HG03521 (cell line): ENCODE data around the gene PSMA6.
"Not testable (repeated sequence)": the region's sequence is repeated elsewhere in the genome, so short reads cannot be mapped to it uniquely, and the experiment has no call there.

ENCODE experiments used
- ATAC-seq: cut with Tn5 transposase; IDR thresholded peaks from one replicate; pipeline ENCODE4 v1.9.1; 2021; ENCODE audit warnings: mild to moderate bottlenecking, moderate library complexity; ENCODE audit not compliant: unreplicated experiment

PSMA6 gene

GRCh38 chr14:35284506-35284905, 7.7 kb upstream of the PSMA6 start:
- ATAC-seq, result no peak

DNA sequence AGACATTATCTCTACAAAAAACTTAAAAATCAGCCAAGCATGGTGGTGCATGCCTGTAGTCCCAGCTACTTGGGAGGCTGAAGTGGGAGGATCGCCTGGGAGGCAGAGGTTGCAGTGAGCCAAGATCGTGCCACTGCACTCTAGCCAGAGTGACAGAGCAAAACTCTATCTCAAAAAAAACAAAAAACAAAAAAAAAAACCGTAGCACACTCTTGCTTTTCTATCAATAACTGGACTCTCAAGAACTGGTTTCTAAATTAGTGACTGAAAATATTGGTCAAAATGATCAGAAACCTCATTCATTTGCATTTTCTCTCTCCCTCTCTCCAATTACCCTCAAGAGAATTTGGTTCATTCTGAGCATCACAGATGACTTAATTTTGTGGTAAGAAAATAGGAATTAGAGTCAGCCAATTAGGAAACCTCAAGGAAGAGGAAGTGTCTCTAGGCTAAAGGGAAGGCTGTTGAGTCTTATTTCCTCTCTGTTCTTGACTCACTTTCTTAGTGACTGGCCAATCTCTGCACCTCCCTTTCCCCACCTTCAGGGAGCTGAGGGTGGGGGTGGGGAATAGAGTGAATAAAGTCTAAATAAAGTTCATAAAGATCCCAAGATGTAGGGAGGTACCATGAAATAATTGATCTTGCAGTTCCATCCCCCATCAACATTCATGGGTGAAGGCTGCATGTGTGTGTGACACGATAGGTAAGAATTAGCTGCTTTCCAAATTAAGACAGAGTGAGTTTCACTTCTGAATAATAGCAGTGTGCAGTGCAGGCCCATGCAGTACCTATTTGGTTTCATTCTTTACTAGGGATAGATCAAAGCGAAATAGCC, 6.8 kb upstream of the PSMA6 start:
- peak; percentile 65 for ATAC-seq

GRCh38 chr14:35286003-35286600, 6.1 kb upstream of the PSMA6 start:
- ATAC-seq, result peak; percentile 3

- no peak for ATAC-seq
Measured at GRCh38 chr14:35286707-35287106, 5.5 kb upstream of the PSMA6 start.

- no peak for ATAC-seq
Measured at GRCh38 chr14:35287431-35288013, 4.7 kb upstream of the PSMA6 start.

DNA sequence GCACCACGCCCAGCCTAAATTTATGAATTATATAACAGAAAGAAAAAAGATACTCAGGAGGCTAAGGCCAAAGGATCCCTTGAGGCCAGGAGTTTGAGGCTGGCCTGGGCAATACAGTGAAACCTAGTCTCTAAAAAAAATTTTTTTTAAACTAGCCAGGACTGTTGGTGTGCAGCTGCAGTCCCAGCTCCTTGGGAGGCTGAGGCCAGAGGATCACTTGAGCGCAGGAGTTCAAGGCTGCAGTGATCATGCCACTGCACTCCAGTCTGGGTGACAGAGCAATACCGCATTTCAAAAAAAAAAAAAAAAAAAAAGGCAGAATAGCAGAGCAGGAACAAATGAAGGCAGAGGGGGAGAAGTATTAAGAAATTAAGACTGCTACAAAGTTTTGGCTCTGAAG, 2.6 kb upstream of the PSMA6 start:
- ATAC-seq, result no peak

GRCh38 chr14:35292770-35293561, 784 bp downstream of the PSMA6 start:
- no peak for ATAC-seq

DNA sequence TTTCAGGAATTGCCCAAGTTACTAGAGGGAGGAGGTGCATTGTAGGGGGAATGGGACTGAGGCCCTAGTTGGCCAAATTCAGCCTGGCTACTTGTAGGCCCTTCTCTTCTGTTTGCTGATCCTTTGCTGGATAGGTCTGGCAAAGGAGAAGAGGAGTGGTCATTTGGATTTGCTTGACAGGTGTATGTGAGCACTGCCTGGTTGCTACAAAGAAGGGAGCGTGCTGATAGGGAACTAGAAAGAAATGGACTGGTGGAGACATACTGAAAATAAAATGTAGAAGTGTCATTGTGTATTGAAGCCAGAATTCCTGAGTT, 3.6 kb downstream of the PSMA6 start:
- ATAC-seq, result no peak

DNA sequence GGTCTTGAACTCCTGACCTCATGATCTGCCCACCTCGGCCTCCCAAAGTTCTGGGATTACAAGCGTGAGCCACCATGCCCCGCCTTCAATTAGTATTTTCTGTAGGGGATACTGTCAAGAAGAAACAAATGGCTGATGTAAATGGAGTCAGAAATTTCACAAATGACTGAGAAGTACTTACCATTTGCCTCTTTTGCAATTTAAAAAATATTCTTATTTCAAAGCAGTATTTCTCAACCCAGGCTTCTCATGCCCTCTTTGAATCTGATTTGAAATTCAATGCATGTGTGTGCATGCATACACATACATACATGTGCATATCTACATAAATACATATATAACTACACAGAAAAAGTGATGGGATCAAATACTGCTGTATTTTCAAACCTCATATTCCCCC, 4.4 kb downstream of the PSMA6 start:
- ATAC-seq, result no peak

- no peak for ATAC-seq
Measured at GRCh38 chr14:35297706-35298105, 5.5 kb downstream of the PSMA6 start.

DNA sequence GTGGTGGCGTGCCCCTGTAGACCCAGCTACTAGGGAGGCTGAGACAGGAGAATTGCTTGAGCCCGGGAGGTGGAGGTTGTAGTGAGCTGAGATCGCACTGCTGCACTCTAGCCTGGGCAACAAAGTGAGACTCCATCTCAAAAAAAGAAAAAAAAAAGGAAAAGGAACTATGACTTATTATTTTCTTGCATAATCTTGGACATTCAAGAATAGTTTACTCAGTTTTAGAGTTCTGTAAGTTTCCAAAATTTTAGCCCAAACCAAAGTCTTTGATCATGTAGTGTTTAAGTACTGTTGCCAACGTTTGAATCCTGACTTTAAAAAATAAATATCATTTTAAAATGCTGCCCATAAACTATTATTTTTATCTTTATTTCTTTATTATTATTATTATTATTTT, 6.2 kb downstream of the PSMA6 start:
- no peak for ATAC-seq

DNA sequence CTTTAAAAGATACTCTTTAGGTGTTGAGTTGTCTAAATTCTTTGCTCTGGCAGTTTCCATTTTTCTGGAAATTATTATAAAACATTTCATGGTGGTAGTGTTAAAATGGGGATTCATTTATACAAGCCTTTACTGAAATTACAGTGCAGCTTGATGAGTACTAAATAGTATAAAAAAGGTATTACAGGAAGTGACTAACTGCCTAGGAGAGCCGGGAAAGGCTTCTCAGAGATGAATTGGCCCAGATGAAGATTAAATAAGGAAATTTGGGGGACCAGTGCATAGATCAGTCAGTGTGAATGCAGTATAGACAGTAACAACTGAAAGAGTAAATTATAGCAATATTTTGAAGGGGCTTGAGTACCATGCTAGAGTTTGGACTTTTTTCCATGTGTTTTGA, 7.5 kb downstream of the PSMA6 start:
- ATAC-seq, result no peak

DNA sequence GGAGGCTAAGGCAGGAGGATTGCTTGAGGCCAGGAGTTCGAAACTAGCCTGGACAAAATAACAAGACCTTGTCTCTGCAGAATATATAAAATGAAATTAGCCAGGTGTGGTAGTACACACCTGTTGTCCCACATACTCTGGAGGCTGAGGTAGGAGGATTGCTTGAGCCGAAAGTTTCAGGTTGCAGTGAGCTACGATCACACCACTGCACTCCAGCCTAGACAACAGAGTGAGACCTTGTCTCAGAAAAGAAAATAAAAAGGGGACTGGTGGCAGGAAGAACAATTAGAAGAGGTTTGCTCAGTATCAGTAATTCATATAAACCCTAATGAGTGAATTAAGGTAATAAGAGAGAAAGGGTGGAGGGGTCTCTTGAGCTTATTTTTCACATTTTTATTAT, 8.0 kb downstream of the PSMA6 start:
- ATAC-seq, result no peak

DNA sequence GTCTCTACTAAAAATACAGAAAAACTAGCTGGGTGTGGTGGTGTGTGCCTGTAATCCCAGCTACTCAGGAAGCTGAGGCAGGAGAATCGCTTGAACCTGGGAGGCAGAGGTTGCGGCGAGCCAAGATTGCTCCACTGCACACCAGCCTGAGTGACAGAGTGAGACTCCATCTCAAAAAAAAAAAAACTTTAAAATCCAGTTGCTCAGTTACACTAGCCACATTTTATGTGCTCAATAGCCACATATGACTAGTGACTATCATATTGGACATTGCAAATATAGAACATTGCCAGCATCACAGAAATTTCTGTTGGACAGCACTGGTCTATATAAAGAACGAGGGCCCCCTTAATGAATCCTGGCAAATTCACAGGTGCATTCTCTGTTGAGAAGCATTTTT, 9.2 kb downstream of the PSMA6 start:
- not testable (repeated sequence) for ATAC-seq

GRCh38 chr14:35301735-35302528, 9.8 kb downstream of the PSMA6 start:
- ATAC-seq, result no peak

DNA sequence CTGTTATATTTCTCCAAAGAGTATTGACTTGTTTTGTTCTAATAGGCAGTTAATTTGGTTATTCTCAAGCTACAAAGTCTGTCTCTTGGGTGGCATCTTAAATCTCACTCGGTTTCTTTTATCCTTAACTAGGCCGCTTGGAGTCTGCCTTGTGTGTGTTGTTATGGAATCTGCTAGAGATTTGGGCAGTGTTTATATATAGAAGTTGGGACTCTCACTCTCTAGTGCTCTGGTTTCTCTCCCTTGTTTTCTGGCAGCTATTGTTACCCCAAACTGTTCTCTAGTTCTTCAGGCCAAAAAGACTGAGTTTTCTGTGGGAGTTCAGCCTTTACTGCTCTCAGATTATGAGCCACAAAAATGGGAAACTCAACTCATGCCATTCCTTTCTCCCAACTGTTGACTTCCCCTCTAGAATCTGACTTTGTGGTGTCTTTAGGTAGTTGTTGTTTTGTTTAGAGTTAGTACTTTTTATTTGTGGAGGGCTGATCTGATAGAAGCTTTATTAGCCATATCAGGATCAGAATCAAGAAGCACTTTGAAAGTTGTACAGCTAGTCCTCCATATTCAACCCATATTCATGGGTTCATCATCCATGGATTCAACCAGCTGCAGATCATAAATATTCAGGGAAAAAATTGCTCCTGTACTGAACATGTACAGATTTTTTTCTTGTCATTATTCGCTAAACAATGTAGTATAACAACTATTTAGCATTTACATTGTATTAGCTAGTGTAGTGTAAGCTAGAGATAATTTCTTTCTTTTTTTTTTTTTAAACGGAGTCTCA, 11.2 kb downstream of the PSMA6 start:
- ATAC-seq, result no peak

DNA sequence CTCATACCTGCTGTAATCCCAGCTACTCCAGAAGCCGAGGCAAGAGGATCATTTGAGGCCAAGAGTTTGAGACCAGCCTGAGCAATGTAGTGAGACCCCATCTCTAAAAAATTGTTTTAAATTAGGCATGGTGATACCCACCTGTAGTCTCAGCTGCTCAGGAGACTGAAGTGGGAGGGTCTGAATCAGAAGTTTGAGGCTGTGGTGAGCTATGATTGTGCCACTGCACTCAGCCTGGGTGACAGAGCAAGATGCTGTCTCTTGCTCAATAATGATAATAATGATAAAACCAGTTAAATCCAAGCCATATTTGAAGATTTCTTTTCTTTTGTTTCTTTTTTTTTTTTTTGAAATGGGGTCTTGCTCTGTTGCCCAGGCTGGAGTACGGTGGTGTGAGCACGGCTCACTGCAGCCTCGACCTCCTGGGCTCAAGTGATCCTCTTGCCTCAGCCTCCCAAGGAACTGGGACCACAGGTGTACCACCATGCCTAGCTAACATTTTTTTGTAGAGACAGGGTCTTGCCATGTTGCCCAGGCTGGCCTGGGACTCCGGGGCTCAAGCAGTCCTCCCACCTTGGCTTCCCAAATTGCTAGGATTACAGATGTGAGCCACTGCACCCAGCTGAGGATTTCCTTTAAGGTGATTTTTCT, 12.8 kb downstream of the PSMA6 start:
- ATAC-seq, result no peak

DNA sequence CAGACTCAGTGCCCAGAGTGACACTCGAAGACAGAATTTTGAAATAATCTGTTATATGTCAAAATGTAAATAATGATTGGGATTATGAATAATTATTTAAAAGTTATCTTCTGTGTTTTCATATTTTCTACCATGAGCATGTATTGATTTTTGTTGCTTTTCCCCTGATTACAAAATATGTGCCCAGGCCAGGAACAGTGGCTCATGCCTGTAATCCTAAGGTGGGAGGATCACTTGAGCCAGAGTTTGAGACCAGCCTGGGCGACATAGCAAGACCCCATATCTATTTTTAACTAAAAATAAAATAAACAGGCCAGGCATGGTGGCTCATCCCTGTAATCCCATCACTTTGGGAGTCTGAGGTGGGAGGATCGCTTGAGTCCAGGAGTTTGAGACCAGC, 13.5 kb downstream of the PSMA6 start:
- no peak for ATAC-seq

GRCh38 chr14:35306114-35306513, 13.9 kb downstream of the PSMA6 start:
- no peak for ATAC-seq

DNA sequence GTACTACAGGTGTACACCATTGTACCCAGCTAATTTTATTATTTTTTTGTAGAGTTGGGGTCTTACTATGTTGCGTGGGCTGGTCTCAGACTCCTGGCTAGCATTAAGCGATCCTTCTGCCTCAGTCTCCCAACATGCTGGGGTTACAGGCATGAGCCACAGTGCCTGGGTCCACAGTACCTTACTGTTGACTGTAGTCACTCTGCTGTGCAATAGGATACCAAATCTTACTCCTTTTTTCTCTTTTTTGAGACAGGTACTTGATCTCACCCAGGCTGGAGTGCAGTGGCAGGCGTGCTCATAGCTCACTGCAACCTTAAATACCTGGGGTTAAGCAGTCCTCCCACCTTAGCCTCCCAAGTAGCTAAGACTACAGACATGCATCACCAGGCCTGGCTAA, 25.6 kb downstream of the PSMA6 start:
- no peak for ATAC-seq
